WTC11 (cell line): ENCODE results near the gene PHKG2.

Experiments
- ARID4B ChIP-seq: sonication (generic); formaldehyde crosslinking; IDR thresholded peaks from 2 replicates; pipeline ENCODE4 v1.8.0; 2023; ENCODE audit warnings: missing genetic modification reagents, mild to moderate bottlenecking, borderline replicate concordance
- ATF1 ChIP-seq: sonication (generic); formaldehyde crosslinking; IDR thresholded peaks from 2 replicates; pipeline ENCODE4 v1.8.1; 2023; ENCODE audit warnings: mild to moderate bottlenecking, moderate library complexity, missing genetic modification reagents
- ATF3 ChIP-seq: sonication (generic); formaldehyde crosslinking; conservative IDR thresholded peaks from 2 replicates; pipeline ENCODE4 v1.8.1; 2022; ENCODE audit warnings: mild to moderate bottlenecking, missing genetic modification reagents
- CTCF ChIP-seq: fragments of 200-600 bp; IDR thresholded peaks from 2 replicates; pipeline ENCODE4 v1.8.0; 2022; ENCODE audit warnings: antibody characterized with exemption
- FOXJ3 ChIP-seq: sonication (generic); formaldehyde crosslinking; IDR thresholded peaks from 2 replicates; pipeline ENCODE4 v1.9.0; 2021; ENCODE audit warnings: missing genetic modification reagents, mild to moderate bottlenecking, borderline replicate concordance
- FOXP1 ChIP-seq: sonication (generic); formaldehyde crosslinking; IDR thresholded peaks from 2 replicates; pipeline ENCODE4 v1.8.0; 2022; ENCODE audit warnings: missing genetic modification reagents, mild to moderate bottlenecking, moderate library complexity, borderline replicate concordance
- JAZF1 ChIP-seq: fragments of 250-450 bp; sonication (Bioruptor Pico); IDR thresholded peaks from 2 replicates; pipeline ENCODE4 v1.9.0; 2021; ENCODE audit warnings: moderate library complexity, mild to moderate bottlenecking, inconsistent platforms
- NR2C2 ChIP-seq: sonication (generic); formaldehyde crosslinking; IDR thresholded peaks from 2 replicates; pipeline ENCODE4 v1.8.0; 2022; ENCODE audit warnings: mild to moderate bottlenecking, missing genetic modification reagents
- PREB ChIP-seq: sonication (generic); formaldehyde crosslinking; IDR thresholded peaks from 2 replicates; pipeline ENCODE4 v1.8.1; 2022; ENCODE audit warnings: mild to moderate bottlenecking, missing genetic modification reagents, moderate library complexity, borderline replicate concordance
- ZMAT4 ChIP-seq: fragments of 250-450 bp; sonication (Bioruptor Pico); IDR thresholded peaks from 2 replicates; pipeline ENCODE4 v1.9.0; 2021; ENCODE audit warnings: mild to moderate bottlenecking

GRCh38 chr16:30703971-30704370 is 44.3 kb upstream of the PHKG2 start:
- TF ChIP-seq FOXP1 (no peak), ATF1 (CRISPR knock-in tag) (no peak), JAZF1 (no peak), ATF3 (CRISPR knock-in tag) (no peak), FOXJ3 (no peak), CTCF (no peak), ZMAT4 (CRISPR knock-in tag) (no peak), ARID4B (CRISPR knock-in tag) (no peak), NR2C2 (CRISPR knock-in tag) (no peak), PREB (CRISPR knock-in tag) (no peak)
